ENCODE data around the gene SUMF1. TPM values are rescaled to one million over a fixed set of nuclear protein-coding genes. Genes with fewer than 3 reads are reported as not detected.

SUMF1 gene
- total RNA-seq, 1 donor from 2014 or later, result 10.6 TPM

DNA sequence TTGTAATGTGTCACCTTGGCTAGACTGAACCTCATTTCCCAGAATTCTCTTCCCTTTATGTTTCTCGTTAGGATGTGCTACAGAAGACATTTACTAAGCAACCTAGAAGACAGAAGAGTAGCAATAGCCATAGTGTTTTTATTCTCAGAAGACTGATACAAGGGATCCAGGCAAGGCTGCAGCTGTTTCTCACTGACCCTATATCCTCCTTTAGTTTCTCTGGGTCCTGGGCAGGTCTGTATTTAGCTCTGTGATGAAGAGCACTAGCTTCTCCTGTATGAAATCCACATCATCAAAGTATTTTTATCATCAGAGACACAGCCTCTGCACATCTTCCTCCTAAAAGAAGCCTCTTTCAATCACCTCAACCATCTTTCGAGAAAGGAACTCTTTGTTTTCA, 72.5 kb downstream of the SUMF1 start:
- no peaks in the 10 kb centered on the region for H3K36me3 Mint-ChIP-seq (ENCODE audit: low read depth)
- H3K27ac Mint-ChIP-seq (ENCODE audit: unreplicated experiment), result peak overlapping the region; percentile 29
- no peaks in the 10 kb centered on the region for H3K9me3 Mint-ChIP-seq
- H3K27me3 Mint-ChIP-seq (ENCODE audit: low read depth), result no peaks in the 10 kb centered on the region
- H3K4me1 Mint-ChIP-seq, result peaks cover 5% of the 10 kb centered on the region
- no peak for DNase-seq (ENCODE audit: low read depth, low spot score)
- no peak overlapping the region for H3K4me3 Mint-ChIP-seq
- TF ChIP-seq CTCF (conservative IDR thresholded peaks at IDR 0.05), result no peak

DNA sequence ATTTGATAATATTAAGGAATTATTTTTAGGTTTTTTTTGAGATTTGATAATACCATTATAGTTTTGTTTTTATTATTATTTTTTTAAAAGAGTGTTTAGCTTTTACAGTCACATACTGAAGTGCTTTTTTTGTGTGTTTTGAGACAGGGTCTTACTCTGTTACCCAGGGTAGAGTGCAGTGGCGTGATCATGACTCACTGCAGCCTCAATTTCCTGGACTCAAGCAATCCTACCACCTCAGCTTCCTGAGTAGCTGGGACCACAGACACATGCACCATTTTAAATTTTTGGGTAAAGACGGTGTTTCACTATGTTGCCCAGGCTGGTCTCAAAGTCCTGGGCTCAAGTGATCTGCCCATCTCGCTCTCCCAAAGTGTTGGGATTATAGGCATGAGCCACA, 73.0 kb downstream of the SUMF1 start:
- Mint-ChIP-seq H3K4me1 (peaks cover 9% of the 10 kb centered on the region), H3K27me3 (ENCODE audit: low read depth) (no peaks in the 10 kb centered on the region), H3K4me3 (no peak overlapping the region), H3K9me3 (no peaks in the 10 kb centered on the region), H3K36me3 (ENCODE audit: low read depth) (no peaks in the 10 kb centered on the region), H3K27ac (ENCODE audit: unreplicated experiment) (no peak overlapping the region)
- no peak for DNase-seq (ENCODE audit: low read depth, low spot score)
- no peak for TF ChIP-seq CTCF (conservative IDR thresholded peaks at IDR 0.05)

DNA sequence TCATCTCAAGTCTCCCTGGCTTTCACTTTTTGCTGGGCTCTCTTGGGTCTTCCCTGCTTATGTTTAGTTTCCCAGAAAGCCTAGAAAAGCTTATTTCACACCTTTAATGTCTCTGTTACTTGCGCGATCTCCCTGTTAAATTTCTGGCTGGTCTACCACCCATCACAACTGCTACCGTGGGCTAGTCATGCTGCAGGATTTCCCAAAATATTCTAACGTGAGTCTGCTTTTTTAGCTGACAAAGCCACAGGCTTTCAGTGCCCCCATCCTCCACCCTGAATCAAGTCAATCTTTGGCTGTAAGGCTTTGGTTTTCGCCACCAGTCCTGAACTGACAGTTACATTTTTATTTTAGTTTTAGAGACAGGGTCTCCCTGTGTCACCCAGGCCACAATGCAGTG, 74.1 kb downstream of the SUMF1 start:
- no peak for TF ChIP-seq CTCF (conservative IDR thresholded peaks at IDR 0.05)
- Mint-ChIP-seq H3K36me3 (ENCODE audit: low read depth) (no peaks in the 10 kb centered on the region), H3K4me1 (peaks cover 9% of the 10 kb centered on the region), H3K9me3 (no peaks in the 10 kb centered on the region), H3K27ac (ENCODE audit: unreplicated experiment) (no peak overlapping the region), H3K4me3 (no peak overlapping the region), H3K27me3 (ENCODE audit: low read depth) (no peaks in the 10 kb centered on the region)
- no peak for DNase-seq (ENCODE audit: low read depth, low spot score)

- no peaks in the 10 kb centered on the region for H3K27me3 Mint-ChIP-seq (ENCODE audit: low read depth)
- H3K36me3 Mint-ChIP-seq (ENCODE audit: low read depth), result no peaks in the 10 kb centered on the region
- H3K4me1 Mint-ChIP-seq, result peaks cover 9% of the 10 kb centered on the region
- no peak overlapping the region for H3K27ac Mint-ChIP-seq (ENCODE audit: unreplicated experiment)
- DNase-seq (ENCODE audit: low read depth, low spot score), result no peak
- H3K4me3 Mint-ChIP-seq, result no peak overlapping the region
- no peak for TF ChIP-seq CTCF (conservative IDR thresholded peaks at IDR 0.05)
- H3K9me3 Mint-ChIP-seq, result no peaks in the 10 kb centered on the region
These were observed 79.6 kb downstream of the SUMF1 start for GRCh38 chr3:4387210-4388204.

DNA sequence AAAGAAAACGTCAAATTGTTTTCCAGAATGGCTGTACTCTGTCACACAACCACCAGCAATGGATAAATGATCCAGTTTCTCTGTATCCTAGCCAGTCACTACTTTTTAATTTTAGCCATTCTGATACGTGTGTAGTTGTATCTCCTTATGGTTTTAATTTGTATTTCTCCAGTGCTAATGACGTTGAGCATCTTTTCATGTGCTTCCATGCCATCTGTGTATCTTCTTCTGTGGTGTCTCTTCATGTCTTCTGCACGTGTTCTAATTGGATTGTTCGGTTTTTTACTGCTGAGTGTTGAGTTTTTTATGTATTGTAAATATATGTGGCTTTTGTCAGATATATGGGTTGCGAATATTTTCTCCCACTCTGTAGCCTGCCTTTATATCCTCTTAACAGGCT, 81.9 kb downstream of the SUMF1 start:
- no peak for DNase-seq (ENCODE audit: low read depth, low spot score)
- H3K4me1 Mint-ChIP-seq, result peaks cover 9% of the 10 kb centered on the region
- peaks cover 6% of the 10 kb centered on the region for H3K36me3 Mint-ChIP-seq (ENCODE audit: low read depth)
- H3K27ac Mint-ChIP-seq (ENCODE audit: unreplicated experiment), result no peak overlapping the region
- peaks cover 2% of the 10 kb centered on the region for H3K9me3 Mint-ChIP-seq
- no peaks in the 10 kb centered on the region for H3K27me3 Mint-ChIP-seq (ENCODE audit: low read depth)
- no peak for TF ChIP-seq CTCF (conservative IDR thresholded peaks at IDR 0.05)
- H3K4me3 Mint-ChIP-seq, result no peak overlapping the region

Measured in neural crest cell (in vitro differentiated cells).